Body of pancreas (tissue), 4 donors: ENCODE results near the gene MYL4.

Experiments
- CTCF ChIP-seq, 7 experiments: fragments of 450-650 bp in 4 of 7; fragments of 200-600 bp in 3 of 7; sonication (generic) in 3 of 7; IDR thresholded peaks; one replicate each; pipeline ENCODE4 v1.5.1; 2016 to 2019; ENCODE audit warnings: antibody characterized with exemption in 7 of 7
- POLR2A ChIP-seq, 3 donors: fragments of 450-650 bp; IDR thresholded peaks; one replicate each; pipeline ENCODE4 v1.6.1; 2016; ENCODE audit warnings: antibody characterized with exemption in 3 of 3, mild to moderate bottlenecking in 2 of 3

GRCh38 chr17:47265983-47266541, 56.9 kb downstream of the MYL4 start:
- TF ChIP-seq CTCF (IDR thresholded peaks at IDR 0.05) = no peak
- TF ChIP-seq POLR2A (IDR thresholded peaks at IDR 0.05) = no peak
